GM12891 (cell line): ENCODE results near the gene ZBTB20.

ENCODE experiments used
- PAX5 ChIP-seq: IDR thresholded peaks from 2 replicates; pipeline ENCODE4 v1.6.1; 2011; ENCODE audit warnings: low read length, moderate library complexity, mild to moderate bottlenecking; ENCODE audit not compliant: insufficient read depth, severe bottlenecking
- POLR2A ChIP-seq: IDR thresholded peaks from 2 replicates; pipeline ENCODE4 v1.6.1; 2011; ENCODE audit warnings: low read depth, low read length, control low read depth
- POLR2AphosphoS5 ChIP-seq: IDR thresholded peaks from 2 replicates; pipeline ENCODE4 v1.6.1; 2011; ENCODE audit warnings: low read depth, low read length, control low read depth
- POU2F2 ChIP-seq: IDR thresholded peaks from 2 replicates; pipeline ENCODE4 v1.6.1; 2011; ENCODE audit warnings: low read depth, mild to moderate bottlenecking, control low read depth, low read length, moderate library complexity
- SPI1 ChIP-seq: IDR thresholded peaks from 2 replicates; pipeline ENCODE4 v1.6.1; 2011; ENCODE audit warnings: low read depth, low read length, control low read depth
- TAF1 ChIP-seq: IDR thresholded peaks from 2 replicates; pipeline ENCODE4 v1.6.1; 2011; ENCODE audit warnings: low read depth, low read length, control low read depth

GRCh38 chr3:114838025-114838424 lies 309.1 kb downstream of the ZBTB20 start:
- no peak for TF ChIP-seq POLR2A
- no peak for TF ChIP-seq POLR2AphosphoS5
- no peak for TF ChIP-seq TAF1
- TF ChIP-seq SPI1 = no peak
- no peak for TF ChIP-seq PAX5
- no peak for TF ChIP-seq POU2F2
